Measurements from ENCODE around the gene VWC2. TPM values are rescaled to one million over a fixed set of nuclear protein-coding genes. Genes with fewer than 3 reads are reported as not detected.

Gene VWC2
- not detected in 2 replicates for total RNA-seq

- Histone ChIP-seq H3K4me1 (ENCODE audit: insufficient read depth, low read length) (no peaks in the 10 kb centered on the region), H3K4me2 (ENCODE audit: insufficient read depth, low read length) (no peak within 1 kb of the TSS)
- no peak for TF ChIP-seq CTCF (IDR thresholded peaks at IDR 0.05; ENCODE audit: extremely low read depth, low read depth, low read length)
Measured at GRCh38 chr7:49773218-49773935, at the start of gene VWC2. Gene VWC2, plus strand, starts transcription at chr7:49773638. Its CDS starts 1,798 bp downstream, at chr7:49775436.

GRCh38 chr7:49724071-49724470 lies 49.4 kb upstream of the VWC2 start:
- no peak for TF ChIP-seq CTCF (IDR thresholded peaks at IDR 0.05; ENCODE audit: extremely low read depth, low read depth, low read length)
- Histone ChIP-seq H3K79me2 (ENCODE audit: insufficient read depth, low read length) (no peaks in the 10 kb centered on the region), H3K4me1 (ENCODE audit: insufficient read depth, low read length) (no peaks in the 10 kb centered on the region), H4K20me1 (ENCODE audit: insufficient read depth, low read length) (no peaks in the 10 kb centered on the region), H3K4me3 (ENCODE audit: insufficient read depth, low read length) (no peak overlapping the region), H3K27ac (ENCODE audit: low read depth, low read length) (no peak overlapping the region), H2AFZ (ENCODE audit: low read length) (no peak overlapping the region), H3K9me3 (ENCODE audit: low read depth, low read length) (no peaks in the 10 kb centered on the region), H3K36me3 (ENCODE audit: insufficient read depth, low read length) (no peaks in the 10 kb centered on the region), H3K4me2 (ENCODE audit: insufficient read depth, low read length) (no peak overlapping the region), H3K27me3 (ENCODE audit: insufficient read depth, low read length) (no peaks in the 10 kb centered on the region)
- no peak for DNase-seq (ENCODE audit: insufficient read length, low spot score, missing footprints)

More at GRCh38 chr7:49773218-49773935, at the start of gene VWC2:
- H3K27ac ChIP-seq (ENCODE audit: low read depth, low read length) = no peak within 1 kb of the TSS
- no peaks in the 10 kb centered on the region for H3K79me2 ChIP-seq (ENCODE audit: insufficient read depth, low read length)
- no peak within 1 kb of the TSS for H3K4me3 ChIP-seq (ENCODE audit: insufficient read depth, low read length)
- no peaks in the 10 kb centered on the region for H3K9me3 ChIP-seq (ENCODE audit: low read depth, low read length)
- DNase-seq (ENCODE audit: insufficient read length, low spot score, missing footprints) = peak; percentile 78
- no peaks in the 10 kb centered on the region for H4K20me1 ChIP-seq (ENCODE audit: insufficient read depth, low read length)
- H3K27me3 ChIP-seq (ENCODE audit: insufficient read depth, low read length) = peaks cover 15% of the 10 kb centered on the region
- H2AFZ ChIP-seq (ENCODE audit: low read length) = no peak within 1 kb of the TSS
- H3K36me3 ChIP-seq (ENCODE audit: insufficient read depth, low read length) = no peaks in the 10 kb centered on the region

GRCh38 chr7:49731836-49732235 lies 41.6 kb upstream of the VWC2 start:
- no peaks in the 10 kb centered on the region for H3K27me3 ChIP-seq (ENCODE audit: insufficient read depth, low read length)
- no peaks in the 10 kb centered on the region for H4K20me1 ChIP-seq (ENCODE audit: insufficient read depth, low read length)
- H3K79me2 ChIP-seq (ENCODE audit: insufficient read depth, low read length) = no peaks in the 10 kb centered on the region
- no peaks in the 10 kb centered on the region for H3K4me1 ChIP-seq (ENCODE audit: insufficient read depth, low read length)
- H3K9me3 ChIP-seq (ENCODE audit: low read depth, low read length) = peaks cover 2% of the 10 kb centered on the region
- TF ChIP-seq CTCF (IDR thresholded peaks at IDR 0.05; ENCODE audit: extremely low read depth, low read depth, low read length) = no peak
- no peak overlapping the region for H3K4me3 ChIP-seq (ENCODE audit: insufficient read depth, low read length)
- no peak for DNase-seq (ENCODE audit: insufficient read length, low spot score, missing footprints)
- no peak overlapping the region for H3K4me2 ChIP-seq (ENCODE audit: insufficient read depth, low read length)
- H2AFZ ChIP-seq (ENCODE audit: low read length) = no peak overlapping the region
- no peaks in the 10 kb centered on the region for H3K36me3 ChIP-seq (ENCODE audit: insufficient read depth, low read length)
- no peak overlapping the region for H3K27ac ChIP-seq (ENCODE audit: low read depth, low read length)

- no peak overlapping the region for H3K4me2 ChIP-seq (ENCODE audit: insufficient read depth, low read length)
- H2AFZ ChIP-seq (ENCODE audit: low read length) = no peak overlapping the region
- H3K79me2 ChIP-seq (ENCODE audit: insufficient read depth, low read length) = no peaks in the 10 kb centered on the region
- H3K27me3 ChIP-seq (ENCODE audit: insufficient read depth, low read length) = no peaks in the 10 kb centered on the region
- H3K9me3 ChIP-seq (ENCODE audit: low read depth, low read length) = no peaks in the 10 kb centered on the region
- DNase-seq (ENCODE audit: insufficient read length, low spot score, missing footprints) = no peak
- no peaks in the 10 kb centered on the region for H3K36me3 ChIP-seq (ENCODE audit: insufficient read depth, low read length)
- no peaks in the 10 kb centered on the region for H3K4me1 ChIP-seq (ENCODE audit: insufficient read depth, low read length)
- H3K27ac ChIP-seq (ENCODE audit: low read depth, low read length) = no peak overlapping the region
- H3K4me3 ChIP-seq (ENCODE audit: insufficient read depth, low read length) = no peak overlapping the region
- no peaks in the 10 kb centered on the region for H4K20me1 ChIP-seq (ENCODE audit: insufficient read depth, low read length)
- no peak for TF ChIP-seq CTCF (IDR thresholded peaks at IDR 0.05; ENCODE audit: extremely low read depth, low read depth, low read length)
Measured at GRCh38 chr7:49762666-49763065, 10.8 kb upstream of the VWC2 start.
